GM18951 (cell line): ENCODE results near the gene DNASE1L3.

Experiments used
- POLR2A ChIP-seq: IDR thresholded peaks from 4 replicates; pipeline ENCODE4 v1.6.1; 2011; ENCODE audit warnings: mild to moderate bottlenecking; ENCODE audit not compliant: insufficient read length, insufficient read depth; ENCODE audit errors: extremely low read depth
- in situ Hi-C: fragments of 300-500 bp; cut with MboI; formaldehyde crosslinking; loops from one replicate; pipeline ENCODE4 v1.12.0; 2022; ENCODE audit warnings: low sequenced_read_pairs, mixed read lengths, inconsistent platforms; ENCODE audit not compliant: unreplicated experiment

DNASE1L3 gene

DNA sequence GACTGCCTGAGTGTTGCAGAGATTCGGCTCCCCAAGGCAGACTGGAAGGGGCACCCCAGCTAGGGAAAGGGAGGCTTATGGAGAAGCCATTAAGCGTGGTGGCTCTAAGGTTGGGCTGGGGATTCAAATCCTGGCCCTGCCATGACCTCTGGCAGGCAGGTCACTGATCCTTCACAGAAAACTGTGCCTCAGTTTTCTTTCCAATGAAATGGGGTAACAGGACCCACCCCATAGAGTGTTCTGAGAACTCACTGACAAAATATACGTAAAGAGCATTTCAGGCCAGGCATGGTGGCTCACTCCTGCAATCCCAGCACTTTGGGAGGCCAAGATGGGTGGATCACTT, 34.6 kb downstream of the DNASE1L3 start:
- TF ChIP-seq POLR2A: no peak
- in situ Hi-C loops: loop anchor here (10.0 to 25.0 kb wide), 2 partner anchors 161 to 361 kb away; partner anchors contain the start of gene ACOX2

DNA sequence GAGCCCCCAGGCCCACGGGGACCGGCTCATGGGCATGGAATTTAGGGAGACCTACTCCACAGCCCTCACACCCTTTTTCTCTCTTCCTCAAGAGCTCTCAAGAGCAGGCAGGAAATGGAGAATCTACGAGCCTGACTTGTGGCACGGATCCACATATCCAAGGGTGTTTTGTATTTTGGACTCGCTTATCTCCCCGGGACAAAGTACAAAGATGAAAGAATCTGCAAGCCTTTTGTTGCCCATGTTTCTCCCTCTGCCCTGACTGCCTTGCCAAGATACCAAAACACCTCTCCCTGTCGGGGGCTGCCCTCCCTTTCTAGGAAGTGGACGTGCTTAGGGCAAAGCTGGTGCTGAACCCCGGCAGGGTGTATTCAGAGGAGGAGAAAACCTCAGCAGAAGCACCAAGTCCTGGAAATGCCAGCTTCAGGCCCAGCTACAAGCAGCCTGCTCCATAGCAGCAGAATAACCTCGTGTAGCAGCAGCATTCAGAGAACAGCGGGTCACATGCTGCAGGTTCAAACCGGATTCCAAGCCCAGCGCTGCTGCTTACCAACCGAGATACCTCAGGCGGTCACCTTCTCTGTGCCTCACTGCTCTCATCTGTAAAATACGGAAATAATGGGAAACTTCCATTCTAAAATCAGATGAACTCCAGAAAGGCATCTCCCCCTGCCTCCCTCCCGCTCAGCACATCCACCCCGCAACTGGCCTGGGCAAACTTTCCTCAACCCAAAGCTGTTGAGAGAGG, 35.2 kb downstream of the DNASE1L3 start:
- TF ChIP-seq POLR2A: no peak
- in situ Hi-C loops: loop anchor here (10.0 to 25.0 kb wide), 2 partner anchors 161 to 362 kb away; partner anchors contain the start of gene ACOX2

DNA sequence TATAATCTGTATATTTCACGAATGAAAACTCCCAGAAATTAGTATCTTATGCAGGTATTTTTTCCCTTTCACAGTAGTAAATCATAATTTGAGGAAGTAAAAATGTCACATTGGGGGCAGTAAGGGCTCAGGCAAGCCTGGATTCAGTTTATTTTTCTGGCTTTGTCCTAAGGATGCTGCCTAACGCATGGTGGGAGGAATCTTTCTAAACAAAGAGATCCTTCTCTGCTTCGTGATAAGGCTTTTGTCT, 35.7 kb downstream of the DNASE1L3 start:
- TF ChIP-seq POLR2A: no peak
- in situ Hi-C loops: loop anchor here (10.0 to 25.0 kb wide), 2 partner anchors 160 to 362 kb away; partner anchors contain the start of gene ACOX2

DNA sequence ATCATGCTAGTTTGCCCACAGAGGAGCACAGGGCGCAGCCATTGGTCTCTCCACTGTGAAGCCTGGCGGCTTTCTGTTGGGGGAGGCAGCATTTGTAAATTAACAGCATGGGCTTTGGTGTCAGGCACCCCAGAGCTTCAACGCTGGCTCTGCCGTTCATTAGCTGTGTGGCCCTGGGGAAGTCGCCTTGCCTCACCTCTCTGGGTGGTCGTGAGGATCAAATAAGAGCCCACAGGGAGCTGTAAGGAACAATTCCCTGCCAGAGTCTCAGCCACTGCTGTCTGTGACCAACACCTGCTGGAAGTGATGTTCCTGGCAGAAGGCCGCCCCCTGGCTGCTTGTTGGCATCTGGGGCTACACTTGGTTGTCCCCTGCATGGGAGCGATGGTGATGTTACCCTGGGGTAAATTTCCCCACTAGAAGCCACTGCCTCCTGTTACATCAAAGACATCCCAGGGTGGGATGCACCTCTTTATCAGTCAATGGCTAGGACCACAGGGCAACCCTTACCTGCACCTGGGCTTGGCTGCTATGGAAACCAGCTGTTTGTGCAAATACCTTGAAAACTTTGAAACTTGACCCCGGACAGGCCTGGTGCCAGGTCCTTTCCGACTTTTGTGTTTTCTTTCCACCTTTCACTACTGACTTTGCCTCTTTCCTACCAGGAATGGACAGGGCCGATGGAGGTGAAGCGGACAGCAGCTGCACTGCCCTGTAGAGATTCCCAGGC, 36.9 kb downstream of the DNASE1L3 start:
- in situ Hi-C loops: loop anchor here (10.0 kb wide), 1 partner anchor 159 kb away; no protein-coding TSS in a partner anchor
- no peak for TF ChIP-seq POLR2A

GRCh38 chr3:58173029-58173668, 37.6 kb downstream of the DNASE1L3 start:
- in situ Hi-C loops: loop anchor here (10.0 kb wide), 1 partner anchor 158 kb away; no protein-coding TSS in a partner anchor

GRCh38 chr3:58171126-58171525, 39.6 kb downstream of the DNASE1L3 start:
- TF ChIP-seq POLR2A: no peak

More at GRCh38 chr3:58173029-58173668, 37.6 kb downstream of the DNASE1L3 start:
- no peak for TF ChIP-seq POLR2A

DNA sequence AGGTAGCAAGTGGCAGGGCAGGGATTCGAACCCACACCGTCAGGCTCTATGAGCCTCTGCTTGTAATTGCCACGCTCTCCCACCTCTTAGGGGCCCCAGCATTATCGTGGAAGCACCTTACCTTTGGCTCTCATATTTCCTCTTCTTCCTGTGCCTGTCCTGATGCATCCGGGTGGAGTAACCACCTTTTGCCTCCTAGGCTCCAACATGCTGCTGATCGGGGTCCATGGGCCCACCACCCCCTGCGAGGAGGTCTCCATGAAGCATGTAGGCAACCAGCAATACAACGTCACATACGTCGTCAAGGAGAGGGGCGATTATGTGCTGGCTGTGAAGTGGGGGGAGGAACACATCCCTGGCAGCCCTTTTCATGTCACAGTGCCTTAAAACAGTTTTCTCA, 40.4 kb downstream of the DNASE1L3 start:
- in situ Hi-C loops: loop anchor here (10.0 kb wide), 1 partner anchor 156 kb away; no protein-coding TSS in a partner anchor
- no peak for TF ChIP-seq POLR2A

More at GRCh38 chr3:58171126-58171525, 39.6 kb downstream of the DNASE1L3 start:
- in situ Hi-C loops: loop anchor here (10.0 kb wide), 1 partner anchor 156 kb away; no protein-coding TSS in a partner anchor

- in situ Hi-C loops: no loop called here
- no peak for TF ChIP-seq POLR2A
Measured at GRCh38 chr3:58169371-58169770, 41.4 kb downstream of the DNASE1L3 start.

GRCh38 chr3:58168498-58168897, 42.3 kb downstream of the DNASE1L3 start:
- no peak for TF ChIP-seq POLR2A
- in situ Hi-C loops: no loop called here

DNA sequence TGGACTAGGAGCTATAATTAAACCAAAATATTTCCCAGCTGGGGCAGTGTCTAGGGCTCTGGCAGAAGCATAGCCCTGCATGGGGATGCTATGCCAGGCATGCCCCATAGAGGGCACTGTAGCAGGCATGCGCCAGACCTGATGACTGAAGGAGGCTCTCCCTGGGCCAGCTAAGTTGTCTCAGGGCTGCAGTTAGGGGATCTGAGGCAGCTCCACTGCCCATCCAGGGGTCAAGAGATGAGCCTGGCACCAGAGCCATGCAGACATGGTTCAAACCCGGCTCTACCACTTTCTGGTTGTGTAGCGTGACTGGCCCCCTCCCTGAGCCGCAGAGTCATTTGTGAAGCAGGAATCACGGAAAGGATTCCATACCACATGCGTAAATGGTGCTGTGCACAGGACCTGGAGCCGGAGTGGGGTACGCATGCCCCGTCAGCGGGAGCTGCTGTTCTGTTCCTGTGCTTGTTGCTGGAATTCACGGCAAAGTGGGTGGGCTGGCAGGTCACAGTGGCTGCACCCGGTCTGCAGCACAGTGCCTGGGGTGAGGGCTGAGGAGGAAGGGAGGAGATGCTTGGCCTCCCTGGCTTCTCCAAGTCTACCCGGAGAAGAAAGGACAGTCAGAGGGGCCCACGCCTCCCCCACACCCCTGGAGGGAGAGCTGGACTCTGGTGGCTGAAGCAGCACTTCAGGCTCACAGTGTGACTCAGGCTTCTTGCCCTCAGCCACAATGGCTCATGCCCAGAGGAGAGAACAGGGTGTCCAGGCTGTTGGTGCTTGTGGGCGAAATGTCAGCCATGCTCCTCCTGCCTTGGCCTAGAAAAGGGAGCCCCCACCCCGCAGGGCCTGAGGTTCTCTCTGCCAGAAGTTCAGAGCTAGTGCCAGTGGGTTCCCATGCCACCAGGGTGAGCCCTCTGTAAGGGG, 43.1 kb downstream of the DNASE1L3 start:
- in situ Hi-C loops: no loop called here
- no peak for TF ChIP-seq POLR2A

DNA sequence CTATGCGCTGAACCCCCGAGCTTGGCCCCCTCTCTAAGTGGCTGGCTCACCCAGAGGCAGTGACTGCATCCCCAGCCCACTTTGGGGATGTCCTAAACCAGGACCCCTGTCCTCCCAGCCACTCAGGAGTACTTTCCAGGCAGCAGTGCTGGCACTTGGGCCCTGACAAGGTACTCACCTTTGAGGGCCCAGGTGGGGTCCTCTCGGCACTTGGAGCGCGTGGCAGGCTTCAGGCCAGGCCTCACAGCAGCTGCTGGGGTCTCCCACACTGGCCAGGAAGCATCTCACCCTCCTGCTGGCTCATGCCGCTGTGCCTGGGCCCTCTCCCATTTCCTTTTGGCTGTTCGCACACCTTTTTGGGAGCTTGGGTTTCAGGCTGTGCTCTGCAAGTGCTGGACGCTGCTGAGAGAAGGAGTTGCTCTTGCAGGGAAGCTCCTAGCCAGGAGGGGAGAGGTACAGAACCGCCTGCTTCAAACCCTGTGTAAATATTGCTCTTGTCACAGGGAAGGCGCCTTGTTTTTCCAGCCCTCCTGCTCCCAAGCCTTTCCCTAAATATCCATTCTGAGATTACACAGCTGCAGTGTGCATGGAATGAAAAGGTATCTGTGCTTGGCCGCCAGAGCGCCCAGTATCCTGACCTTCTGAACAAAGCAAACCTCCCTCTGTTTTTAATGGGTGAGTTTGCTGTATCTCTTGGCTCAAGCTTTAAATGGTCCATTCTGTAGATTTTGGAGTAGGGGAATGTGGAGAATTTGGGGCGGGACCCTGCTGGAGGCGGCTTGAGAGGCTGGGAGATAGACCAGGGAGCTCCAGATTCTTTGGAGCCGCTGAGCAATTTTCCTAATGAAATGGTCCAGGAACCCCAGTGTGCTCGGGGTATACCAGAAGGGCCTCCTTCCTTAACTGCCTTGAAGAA, 45.6 kb downstream of the DNASE1L3 start:
- in situ Hi-C loops: no loop called here
- TF ChIP-seq POLR2A: no peak
